Measurements from ENCODE around the gene CCDC171. TPM values are rescaled to one million over a fixed set of nuclear protein-coding genes. Genes with fewer than 3 reads are reported as not detected.

The CCDC171 gene
- 1.7 TPM for total RNA-seq

DNA sequence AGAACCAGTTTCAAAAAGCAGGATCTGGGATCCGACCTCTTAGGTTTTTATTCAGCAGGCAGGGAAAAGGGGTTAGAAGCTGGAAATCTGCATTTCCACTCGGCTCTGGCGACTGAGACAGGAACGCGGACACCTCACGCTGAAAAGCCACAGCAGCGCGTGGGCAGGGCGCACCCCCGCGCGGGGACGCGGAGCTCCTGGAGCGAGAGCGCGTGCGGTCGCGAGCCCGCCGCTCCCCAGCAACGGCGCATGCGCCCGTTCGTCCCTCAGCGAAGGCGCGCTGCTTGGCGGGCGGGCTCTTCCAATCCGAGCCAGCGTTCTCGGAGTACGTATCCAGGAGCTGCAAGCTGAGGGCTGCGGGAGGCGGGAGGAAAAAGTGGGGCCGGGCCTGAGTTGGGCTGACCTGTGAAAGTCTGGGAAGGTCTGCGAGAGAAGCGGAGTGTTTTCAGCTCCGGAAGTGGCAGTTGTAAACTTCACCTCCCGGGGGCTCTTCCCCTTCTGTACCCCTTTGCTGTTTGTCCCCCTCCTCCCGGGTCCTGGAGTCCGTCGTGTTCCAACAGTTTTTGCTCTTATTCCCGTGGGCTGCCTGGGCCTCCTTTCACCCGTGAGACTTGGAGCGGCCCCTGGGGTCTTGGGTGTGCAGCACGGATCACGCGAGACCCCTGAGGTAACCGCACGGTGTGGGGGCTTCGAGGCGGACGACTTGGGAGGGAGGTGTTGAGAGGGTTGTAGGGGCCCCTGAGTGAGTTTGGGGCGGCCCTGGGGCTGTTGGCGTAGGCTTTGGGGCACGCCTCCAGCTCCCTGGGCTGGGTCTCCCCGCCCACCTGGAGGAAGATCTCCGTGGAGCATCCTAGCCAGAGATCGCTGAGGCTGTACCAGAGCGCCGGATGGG, at the start of gene CCDC171:
Gene CCDC171, plus strand, starts transcription at position 408 of the 892 bp plus-strand sequence. CDS start 11,046 bp downstream, outside the sequence.
- Histone ChIP-seq H3K9me3 (no peaks in the 10 kb centered on the region), H3K4me3 (peak within 1 kb of the TSS; percentile 74 to 75), H3K27me3 (no peaks in the 10 kb centered on the region), H3K4me1 (peaks cover 0 to 5% of the 10 kb centered on the region in 2 donors), H3K27ac (peak within 1 kb of the TSS; percentile 78 to 84), H3K36me3 (no peaks in the 10 kb centered on the region)
- peak; percentile 72 to 95 for DNase-seq (ENCODE audit: low spot score in 2 of 2)
- intact Hi-C loops (cut with DNase I), result loop anchor here (1.0 to 5.0 kb wide), 6 partner anchors 43 to 396 kb away; partner anchors contain the start of genes PSIP1, SNAPC3 and TTC39B
- TF ChIP-seq, protein P1, sequence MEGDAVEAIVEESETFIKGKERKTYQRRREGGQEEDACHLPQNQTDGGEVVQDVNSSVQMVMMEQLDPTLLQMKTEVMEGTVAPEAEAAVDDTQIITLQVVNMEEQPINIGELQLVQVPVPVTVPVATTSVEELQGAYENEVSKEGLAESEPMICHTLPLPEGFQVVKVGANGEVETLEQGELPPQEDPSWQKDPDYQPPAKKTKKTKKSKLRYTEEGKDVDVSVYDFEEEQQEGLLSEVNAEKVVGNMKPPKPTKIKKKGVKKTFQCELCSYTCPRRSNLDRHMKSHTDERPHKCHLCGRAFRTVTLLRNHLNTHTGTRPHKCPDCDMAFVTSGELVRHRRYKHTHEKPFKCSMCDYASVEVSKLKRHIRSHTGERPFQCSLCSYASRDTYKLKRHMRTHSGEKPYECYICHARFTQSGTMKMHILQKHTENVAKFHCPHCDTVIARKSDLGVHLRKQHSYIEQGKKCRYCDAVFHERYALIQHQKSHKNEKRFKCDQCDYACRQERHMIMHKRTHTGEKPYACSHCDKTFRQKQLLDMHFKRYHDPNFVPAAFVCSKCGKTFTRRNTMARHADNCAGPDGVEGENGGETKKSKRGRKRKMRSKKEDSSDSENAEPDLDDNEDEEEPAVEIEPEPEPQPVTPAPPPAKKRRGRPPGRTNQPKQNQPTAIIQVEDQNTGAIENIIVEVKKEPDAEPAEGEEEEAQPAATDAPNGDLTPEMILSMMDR (IDR thresholded peaks at IDR 0.05), result peak in 1 of 3 experiments; percentile 7

DNA sequence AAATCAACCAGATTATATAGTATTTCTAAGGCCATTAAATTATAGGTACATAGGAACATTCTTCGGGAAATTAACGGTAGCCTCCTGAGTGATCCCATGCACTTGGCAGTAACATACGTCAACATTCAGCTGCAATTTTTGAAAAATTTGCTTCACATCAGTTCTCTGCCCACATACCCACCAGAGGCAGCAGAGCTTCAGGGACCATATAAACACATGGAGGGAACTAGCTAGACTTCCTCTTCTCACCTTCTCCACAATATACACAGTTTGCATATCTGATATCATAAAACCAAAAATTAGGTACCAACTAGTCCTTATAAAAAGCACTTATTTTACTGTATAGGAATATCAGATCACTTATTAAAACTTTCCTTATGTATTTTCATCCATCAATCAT, 46.9 kb upstream of the CCDC171 start:
- DNase-seq (ENCODE audit: low spot score in 2 of 2), result no peak
- H3K36me3 ChIP-seq, result peaks cover 5 to 33% of the 10 kb centered on the region in 2 donors
- intact Hi-C loops (cut with DNase I), result no loop called here
- H3K4me3 ChIP-seq, result no peak overlapping the region
- H3K9me3 ChIP-seq, result no peaks in the 10 kb centered on the region
- H3K4me1 ChIP-seq, result peaks cover 0 to 4% of the 10 kb centered on the region in 2 donors
- H3K27ac ChIP-seq, result no peak overlapping the region
- H3K27me3 ChIP-seq, result no peaks in the 10 kb centered on the region
- TF ChIP-seq, protein P1 (IDR thresholded peaks at IDR 0.05), result no peak

DNA sequence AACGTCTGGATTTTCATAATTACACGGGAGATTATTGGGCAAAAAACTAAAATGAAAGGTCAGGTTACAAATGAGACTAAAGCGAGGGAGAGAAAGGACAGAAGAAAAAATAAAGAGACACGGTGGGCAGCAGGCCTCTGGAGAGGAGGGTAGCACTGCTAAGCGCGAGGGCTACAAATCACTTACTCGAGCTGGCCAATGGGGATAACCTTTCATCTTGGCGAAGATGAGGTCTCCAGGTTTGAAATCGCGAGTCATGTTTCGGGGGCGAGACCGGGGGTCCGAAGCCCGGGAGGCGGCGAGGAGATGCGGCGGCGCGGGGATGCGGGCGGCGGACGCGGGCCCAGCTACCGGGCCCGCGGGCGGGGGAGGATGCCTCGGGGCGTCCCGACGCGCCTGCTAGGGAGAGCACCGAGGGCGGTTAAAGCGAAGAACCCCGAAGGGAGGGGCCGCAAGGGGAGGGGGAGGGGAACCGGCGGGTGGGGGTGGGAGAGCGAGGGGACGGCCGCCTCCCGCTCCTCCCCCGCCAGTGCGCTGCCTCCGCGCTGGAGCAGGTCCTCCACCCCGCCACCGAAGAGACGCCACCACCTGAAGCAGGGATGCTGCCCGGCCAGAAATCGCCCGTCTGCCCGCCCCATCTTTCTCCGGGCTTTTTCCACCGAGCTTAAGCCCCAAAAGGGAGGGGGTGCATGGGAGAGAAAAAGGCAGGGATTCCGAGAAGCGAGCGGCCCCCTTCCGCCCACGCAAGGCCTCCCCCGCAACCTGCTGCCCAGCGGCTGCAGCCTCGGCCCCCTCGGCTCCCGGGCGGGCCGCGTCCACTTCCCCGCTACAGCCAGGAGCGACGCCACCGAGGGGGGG, 42.7 kb upstream of the CCDC171 start:
- no peaks in the 10 kb centered on the region for H3K27me3 ChIP-seq
- peaks cover 0 to 22% of the 10 kb centered on the region in 2 donors for H3K36me3 ChIP-seq
- peak overlapping the region; percentile 72 to 94 for H3K4me3 ChIP-seq
- H3K27ac ChIP-seq, result peak overlapping the region; percentile 92 to 95
- DNase-seq (ENCODE audit: low spot score in 2 of 2), result no peak
- TF ChIP-seq, protein P1 (IDR thresholded peaks at IDR 0.05), result no peak
- peaks cover 0 to 4% of the 10 kb centered on the region in 2 donors for H3K4me1 ChIP-seq
- intact Hi-C loops (cut with DNase I), result loop anchor here (1.0 to 10.0 kb wide), 3 partner anchors 42 to 353 kb away; no protein-coding TSS in a partner anchor
- H3K9me3 ChIP-seq, result no peaks in the 10 kb centered on the region

DNA sequence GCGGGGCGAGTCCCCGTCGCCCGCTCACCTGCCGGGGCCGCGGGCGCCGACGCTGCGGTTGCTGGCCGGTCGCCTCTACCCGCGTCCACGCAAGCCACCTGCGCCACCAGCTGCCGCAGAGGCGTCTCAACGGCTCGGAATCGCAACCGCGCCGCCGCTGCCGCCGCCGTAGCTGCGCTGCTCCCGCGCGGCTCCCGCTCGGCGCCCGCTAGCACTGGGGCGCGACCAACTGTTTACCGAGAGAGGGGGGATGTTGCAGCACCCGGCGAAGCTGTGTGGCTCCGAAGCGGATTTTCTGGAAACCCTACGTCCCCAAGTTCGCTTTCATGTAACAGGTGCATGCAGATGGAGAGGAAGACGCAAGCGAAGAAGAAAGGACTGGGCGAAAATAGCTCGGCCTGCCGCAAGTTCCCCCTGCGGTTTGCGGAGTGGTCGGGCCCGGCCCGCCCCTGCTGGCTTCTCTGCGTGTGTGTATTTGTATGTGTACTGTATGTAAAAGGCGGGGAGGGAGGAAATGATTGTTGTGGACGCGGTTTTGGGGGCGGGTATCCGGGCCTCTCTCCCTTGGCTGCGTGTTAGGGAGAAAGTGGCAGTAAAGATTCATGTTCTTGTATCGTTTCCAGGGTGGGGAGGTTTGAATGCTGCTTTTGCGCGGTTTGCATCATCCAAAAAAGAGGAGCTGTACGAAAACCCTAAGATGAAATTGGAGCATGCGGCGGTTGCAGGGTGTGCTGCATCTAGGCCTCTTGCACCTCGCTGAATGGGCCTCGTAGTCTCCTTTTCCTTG, 41.9 kb upstream of the CCDC171 start, which contains the start of gene PSIP1:
Gene PSIP1, minus strand, starts transcription at position 182 of the 787 bp plus-strand sequence. CDS start 782 bp downstream, outside the sequence.
- Histone ChIP-seq H3K9me3 (no peaks in the 10 kb centered on the region), H3K27ac (peak within 1 kb of the TSS; percentile 92 to 95), H3K36me3 (peaks cover 0 to 15% of the 10 kb centered on the region in 2 donors), H3K4me1 (peaks cover 0 to 4% of the 10 kb centered on the region in 2 donors), H3K27me3 (no peaks in the 10 kb centered on the region), H3K4me3 (peak within 1 kb of the TSS; percentile 72 to 94)
- peak in 1 of 2 donors; percentile 80 for DNase-seq (ENCODE audit: low spot score in 2 of 2)
- intact Hi-C loops (cut with DNase I), result loop anchor here (1.0 to 10.0 kb wide), 3 partner anchors 41 to 354 kb away; no protein-coding TSS in a partner anchor
- TF ChIP-seq, protein P1 (IDR thresholded peaks at IDR 0.05), result peak in 2 of 3 experiments; percentile 7 to 36
